HCT116 (cell line): Measurements from ENCODE around the gene C14orf180. TPM values are rescaled to one million over a fixed set of nuclear protein-coding genes. Genes with fewer than 3 reads are reported as not detected.

Experiments
- ATAC-seq: fragments of 200-7000 bp; cut with Tn5 transposase; 2 replicates; pipeline ENCODE4 v1.9.1; 2020; ENCODE audit warnings: mild to moderate bottlenecking, moderate library complexity
- BruUV-seq: library from RNA; stranded (reverse); fragments of 400-500 nt; replicated peaks from 2 replicates; lab custom pipeline; 2021; lab: Mats Ljungman, UMichigan
- CTCF ChIA-PET: fragments of 300-600 bp; sonication (Branson Sonifier 250); formaldehyde crosslinking; loops from one replicate; lab custom pipeline; 2021; ENCODE audit warnings: antibody characterized with exemption; lab: Charles Lee
- POLR2A ChIA-PET: fragments of 300-600, 350-600 bp; sonication (Branson Sonifier 250); formaldehyde crosslinking; loops from one replicate; lab custom pipeline; 2021; ENCODE audit warnings: antibody characterized with exemption; lab: Charles Lee
- RAD21 ChIA-PET, 2 experiments: fragments of 300-600 bp; sonication (Branson Sonifier 250); formaldehyde crosslinking; loops; one replicate each; lab custom pipeline; 2023; ENCODE audit warnings: low total read pairs in 2 of 2; ENCODE audit not compliant: uncharacterized antibody in 2 of 2, unreplicated experiment in 2 of 2, low non-redundant PET in 1 of 2; lab: Charles Lee
- DNase-seq: peaks from one replicate; pipeline ENCODE4 v3.0.0-alpha.2; 2010; ENCODE audit warnings: low read depth, low spot score
- H2AFZ ChIP-seq: fragments of 200-600 bp; shearing (Covaris generic), sonication (generic); 2 replicates; pipeline ENCODE4 v1.6.1; 2017; ENCODE audit warnings: low read depth, mixed run types, mixed read lengths, antibody characterized with exemption, low read length; ENCODE audit not compliant: poor library complexity, severe bottlenecking
- H3K27ac ChIP-seq: 2 replicates; pipeline ENCODE4 v1.5.1; 2012; ENCODE audit warnings: low read depth, low read length
- H3K27me3 ChIP-seq: fragments of 200-600 bp; sonication (generic); 2 replicates; pipeline ENCODE4 v1.6.1; 2016; ENCODE audit warnings: mixed run types, low read length, mixed read lengths; ENCODE audit not compliant: insufficient read depth
- H3K36me3 ChIP-seq, 2 experiments: fragments of 200-500 bp in 1 of 2; fragments of 200-600 bp in 1 of 2; sonication (Bioruptor generic) in 1 of 2; sonication (generic) in 1 of 2; 2 replicates each; pipeline versions ENCODE4 v1.5.1 to v1.6.1; 2014 to 2016; ENCODE audit warnings: low read length in 2 of 2, inconsistent platforms in 1 of 2, mixed read lengths in 1 of 2, mixed run types in 1 of 2; ENCODE audit not compliant: insufficient read depth in 2 of 2, control insufficient read depth in 1 of 2
- H3K4me1 ChIP-seq, 2 experiments: fragments of 200-600 bp in 1 of 2; sonication (generic) in 1 of 2; 2 replicates each; pipeline versions ENCODE4 v1.5.1 to v1.6.1; 2012 to 2017; ENCODE audit warnings: low read length in 2 of 2, inconsistent platforms in 1 of 2, mild to moderate bottlenecking in 1 of 2, mixed read lengths in 1 of 2, mixed run types in 1 of 2, moderate library complexity in 1 of 2; ENCODE audit not compliant: insufficient read depth in 2 of 2, control insufficient read depth in 1 of 2
- H3K4me2 ChIP-seq: fragments of 200-600 bp; sonication (generic); 2 replicates; pipeline ENCODE4 v1.6.1; 2017; ENCODE audit warnings: mixed run types, low read length, mixed read lengths
- H3K4me3 ChIP-seq, 2 experiments: fragments of 200-600 bp in 1 of 2; sonication (generic) in 1 of 2; replicated peaks in 1 of 2; 2 replicates each; pipeline ENCODE4 v1.5.1; 2011 to 2016; ENCODE audit warnings: low read length in 2 of 2, control low read depth in 1 of 2, low read depth in 1 of 2, mild to moderate bottlenecking in 1 of 2, mixed read lengths in 1 of 2, mixed run types in 1 of 2
- H3K79me2 ChIP-seq: fragments of 200-600 bp; sonication (generic); 2 replicates; pipeline ENCODE4 v1.6.1; 2017; ENCODE audit warnings: mild to moderate bottlenecking, mixed run types, low read length, moderate library complexity, mixed read lengths; ENCODE audit not compliant: insufficient read depth
- H3K9ac ChIP-seq: fragments of 200-600 bp; sonication (generic); 2 replicates; pipeline ENCODE4 v1.6.1; 2016; ENCODE audit warnings: low read length, mixed read lengths
- H3K9me2 ChIP-seq: fragments of 200-600 bp; sonication (generic), shearing (Covaris generic); 2 replicates; pipeline ENCODE4 v1.6.1; 2017; ENCODE audit warnings: mixed run types, mild to moderate bottlenecking, moderate library complexity; ENCODE audit not compliant: insufficient read depth
- H3K9me3 ChIP-seq, 2 experiments: fragments of 200-500 bp in 1 of 2; fragments of 200-600 bp in 1 of 2; sonication (Bioruptor generic) in 1 of 2; sonication (generic) in 1 of 2; 2 replicates each; pipeline ENCODE4 v1.6.1; 2014 to 2017; ENCODE audit warnings: low read length in 2 of 2, mixed read lengths in 2 of 2, inconsistent platforms in 1 of 2, low read depth in 1 of 2, mild to moderate bottlenecking in 1 of 2, mixed run types in 1 of 2, moderate library complexity in 1 of 2; ENCODE audit not compliant: control insufficient read depth in 1 of 2, insufficient read depth in 1 of 2
- H4K20me1 ChIP-seq: fragments of 200-600 bp; sonication (generic), shearing (Covaris generic); 2 replicates; pipeline ENCODE4 v1.6.1; 2017; ENCODE audit warnings: mixed run types, mild to moderate bottlenecking, moderate library complexity; ENCODE audit not compliant: insufficient read depth
- CBX3 ChIP-seq: IDR thresholded peaks from 2 replicates; pipeline ENCODE4 v1.6.1; 2012; ENCODE audit warnings: low read depth
- EGR1 ChIP-seq: IDR thresholded peaks from 2 replicates; pipeline ENCODE4 v1.6.1; 2012; ENCODE audit warnings: low read depth
- EZH2 ChIP-seq: fragments of 200-600 bp; sonication (generic); IDR thresholded peaks from 2 replicates; pipeline ENCODE4 v1.6.1; 2017; ENCODE audit warnings: antibody characterized with exemption, mixed run types
- EZH2phosphoT487 ChIP-seq: fragments of 200-600 bp; IDR thresholded peaks from 2 replicates; pipeline ENCODE4 v1.6.1; 2018; ENCODE audit warnings: antibody characterized with exemption, borderline replicate concordance
- FOSL1 ChIP-seq: IDR thresholded peaks from 2 replicates; pipeline ENCODE4 v1.6.1; 2012; ENCODE audit warnings: low read depth
- JUND ChIP-seq: IDR thresholded peaks from 2 replicates; pipeline ENCODE4 v1.6.1; 2012
- POLR2A ChIP-seq: IDR thresholded peaks from 2 replicates; pipeline ENCODE4 v1.7.0; 2011; ENCODE audit warnings: borderline replicate concordance; ENCODE audit not compliant: insufficient read depth, insufficient read length; ENCODE audit errors: extremely low read depth
- POLR2AphosphoS5 ChIP-seq: IDR thresholded peaks from 2 replicates; pipeline ENCODE4 v1.6.1; 2011; ENCODE audit warnings: mild to moderate bottlenecking, low read depth, low read length, moderate library complexity
- RAD21 ChIP-seq: IDR thresholded peaks from 2 replicates; pipeline ENCODE4 v1.6.1; 2012; ENCODE audit warnings: low read depth, mild to moderate bottlenecking
- REST ChIP-seq: IDR thresholded peaks from 2 replicates; pipeline ENCODE4 v1.6.1; 2012; ENCODE audit warnings: low read depth
- SIN3A ChIP-seq: IDR thresholded peaks from 2 replicates; pipeline ENCODE4 v1.6.1; 2012; ENCODE audit warnings: low read depth
- SP1 ChIP-seq: IDR thresholded peaks from 2 replicates; pipeline ENCODE4 v1.6.1; 2012; ENCODE audit warnings: low read depth
- SRF ChIP-seq: IDR thresholded peaks from 2 replicates; pipeline ENCODE4 v1.6.1; 2012; ENCODE audit warnings: low read depth
- TCF7L2 ChIP-seq: IDR thresholded peaks from 2 replicates; pipeline ENCODE4 v1.7.0; 2011; ENCODE audit warnings: borderline replicate concordance, inconsistent platforms; ENCODE audit not compliant: insufficient read depth, insufficient read length; ENCODE audit errors: extremely low read depth
- ZNF274 ChIP-seq: fragments of 200-500 bp; sonication (Bioruptor generic); IDR thresholded peaks from 2 replicates; pipeline ENCODE4 v1.6.1; 2014; ENCODE audit warnings: mild to moderate bottlenecking, low read depth, low read length, inconsistent platforms
- intact Hi-C: fragments of 100-400 bp; cut with micrococcal nuclease; formaldehyde crosslinking; loops from 2 replicates; pipeline ENCODE4 v1.10.0; 2022
- total RNA-seq: library from RNA; stranded (reverse); gene quantifications from one replicate; pipeline ENCODE4 v1.2.1, GENCODE V29; 2021; ENCODE audit not compliant: unreplicated experiment
- TF ChIP-seq, protein P1 (sequence below): IDR thresholded peaks from 2 replicates; pipeline ENCODE4 v1.6.1; 2012

The C14orf180 gene
- total RNA-seq, 1 experiment from 2014 or later = not detected

DNA sequence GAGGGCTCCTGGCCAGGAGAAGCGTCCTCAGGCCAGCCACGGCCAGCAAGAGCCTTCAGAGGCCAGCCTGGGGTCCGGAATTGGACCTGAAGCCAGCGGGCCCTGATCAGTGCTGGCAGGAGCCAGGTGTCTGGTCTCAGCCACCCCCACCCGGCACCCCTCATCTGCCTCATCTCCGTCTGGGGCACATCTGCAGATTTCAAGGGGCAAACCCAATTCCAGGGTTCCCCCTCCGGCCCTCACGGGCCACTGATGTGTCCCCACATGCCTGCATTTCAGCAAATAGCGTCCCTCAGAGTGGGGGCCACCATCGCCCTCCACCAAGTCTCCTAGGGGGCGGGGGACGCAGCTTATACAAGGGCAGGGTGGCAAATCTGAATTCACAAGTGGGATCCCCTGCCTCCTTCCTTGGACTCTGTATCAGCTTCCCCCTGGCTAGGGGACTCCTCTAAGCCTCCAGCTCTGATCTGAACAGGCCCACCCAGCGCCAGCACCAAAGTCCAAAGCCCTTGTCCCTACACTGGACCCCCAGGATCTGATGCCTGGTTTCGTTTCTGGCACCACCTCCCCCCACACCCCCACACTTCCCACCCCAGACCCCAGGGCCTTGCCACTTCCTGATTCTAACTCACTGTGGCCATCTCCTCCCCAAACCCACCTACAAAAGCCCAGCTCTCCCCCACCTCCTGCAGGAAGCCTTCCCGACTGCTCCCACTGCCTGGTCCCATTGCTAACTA is 14.9 kb downstream of the C14orf180 start:
- RAD21 ChIA-PET = no interaction called here
- ATAC-seq = no peak
- H3K4me2 ChIP-seq = no peak overlapping the region
- H3K4me3 ChIP-seq = no peak overlapping the region
- POLR2A ChIA-PET = no interaction called here
- TF ChIP-seq FOSL1 = no peak
- no peak for TF ChIP-seq REST
- TF ChIP-seq JUND = no peak
- TF ChIP-seq ZNF274 = no peak
- TF ChIP-seq POLR2A = no peak
- TF ChIP-seq EZH2 = no peak
- TF ChIP-seq TCF7L2 = no peak
- no peak for TF ChIP-seq EGR1
- no peak for TF ChIP-seq SRF
- TF ChIP-seq, protein P1, sequence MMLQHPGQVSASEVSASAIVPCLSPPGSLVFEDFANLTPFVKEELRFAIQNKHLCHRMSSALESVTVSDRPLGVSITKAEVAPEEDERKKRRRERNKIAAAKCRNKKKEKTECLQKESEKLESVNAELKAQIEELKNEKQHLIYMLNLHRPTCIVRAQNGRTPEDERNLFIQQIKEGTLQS = no peak
- TF ChIP-seq RAD21 = no peak
- TF ChIP-seq CBX3 = no peak
- no peak for TF ChIP-seq EZH2phosphoT487
- no peak for TF ChIP-seq SIN3A
- TF ChIP-seq SP1 = no peak
- no peak for TF ChIP-seq POLR2AphosphoS5
- H3K79me2 ChIP-seq = no peaks in the 10 kb centered on the region
- no peak overlapping the region for H2AFZ ChIP-seq
- H3K27ac ChIP-seq = no peak overlapping the region
- intact Hi-C loops = no loop called here
- no peaks in the 10 kb centered on the region for H3K36me3 ChIP-seq
- no peaks in the 10 kb centered on the region for H4K20me1 ChIP-seq
- no peak overlapping the region for H3K9ac ChIP-seq
- no peaks in the 10 kb centered on the region for H3K9me2 ChIP-seq
- BruUV-seq = no TSS peak
- CTCF ChIA-PET = no interaction called here
- no peaks in the 10 kb centered on the region for H3K4me1 ChIP-seq
- no peak for DNase-seq
- H3K9me3 ChIP-seq = no peaks in the 10 kb centered on the region
- H3K27me3 ChIP-seq = no peaks in the 10 kb centered on the region; the same call in 1 of the 2 replicates
